HepG2 (cell line): Measurements from ENCODE around the gene TNFAIP8L2. TPM values are rescaled to one million over a fixed set of nuclear protein-coding genes. Genes with fewer than 3 reads are reported as not detected.
A peak's percentile ranks its signal among the peaks of the same experiment; 100 is the strongest.
"Not testable (repeated sequence)": the region's sequence is repeated elsewhere in the genome, so short reads cannot be mapped to it uniquely, and the experiment has no call there.

Experiments
- ATAC-seq: fragments of 200-7000 bp; cut with Tn5 transposase; 3 replicates; pipeline ENCODE4 v1.9.1; 2020; ENCODE audit warnings: mild to moderate bottlenecking, moderate library complexity
- BruUV-seq: library from RNA; stranded (reverse); fragments of 400-500 nt; replicated peaks from 2 replicates; lab custom pipeline; 2021; lab: Mats Ljungman, UMichigan
- CTCF ChIA-PET: fragments of 300-600 bp; formaldehyde crosslinking; extraction: SDS; loops from one replicate; lab custom pipeline; 2021; ENCODE audit warnings: low total read pairs, inconsistent platforms, low intra/inter-chr PET ratio; lab: Yijun Ruan, JAX
- POLR2A ChIA-PET: fragments of 350-600 bp; sonication (Branson Sonifier 250); formaldehyde crosslinking; loops from one replicate; lab custom pipeline; 2020; ENCODE audit warnings: antibody characterized with exemption, inconsistent platforms; lab: Yijun Ruan, JAX
- DNase-seq: peaks from one replicate; pipeline ENCODE4 v3.0.0-alpha.2; 2015; ENCODE audit warnings: low spot score
- FAIRE-seq: peaks from 3 replicates; lab custom pipeline; 2011; peaks lifted over from hg19 to GRCh38; lab: Jason Lieb, UNC
- H2AFZ ChIP-seq: one replicate; pipeline ENCODE4 v1.6.1; 2011; ENCODE audit warnings: low read length, inconsistent platforms
- H3K27ac ChIP-seq: fragments of 300-600 bp; 3 replicates; pipeline ENCODE4 v1.8.0; 2011; ENCODE audit warnings: mixed run types, mild to moderate bottlenecking, mixed read lengths, low read length, inconsistent platforms; ENCODE audit not compliant: insufficient read depth; ENCODE audit errors: extremely low read length
- H3K27me3 ChIP-seq, 2 experiments: fragments of 200-600 bp in 1 of 2; 2 replicates in 1 of 2; 3 replicates in 1 of 2; pipeline versions ENCODE4 v1.6.0 to v1.8.0; 2011; ENCODE audit warnings: low read length in 2 of 2, mild to moderate bottlenecking in 2 of 2, moderate library complexity in 2 of 2, inconsistent platforms in 1 of 2; ENCODE audit not compliant: insufficient read depth in 2 of 2, control insufficient read depth in 1 of 2
- H3K36me3 ChIP-seq, 2 experiments: fragments of 200-600 bp in 1 of 2; replicated peaks in 1 of 2; 2 replicates in 1 of 2; 3 replicates in 1 of 2; pipeline versions ENCODE4 v1.5.1 to v1.8.0; 2011; ENCODE audit warnings: low read length in 2 of 2, inconsistent platforms in 1 of 2; ENCODE audit not compliant: insufficient read depth in 2 of 2, control insufficient read depth in 1 of 2
- H3K4me1 ChIP-seq: 2 replicates; pipeline ENCODE4 v1.5.1; 2012; ENCODE audit warnings: low read length, inconsistent platforms; ENCODE audit not compliant: insufficient read depth
- H3K4me2 ChIP-seq: 2 replicates; pipeline ENCODE4 v1.6.0; 2011; ENCODE audit warnings: low read depth, low read length, inconsistent platforms
- H3K4me3 ChIP-seq, 3 experiments: fragments of 200-600 bp in 1 of 3; sonication (generic), shearing (Covaris generic) in 1 of 3; replicated peaks in 1 of 3; 2 replicates each; pipeline ENCODE4 v1.5.1; 2011 to 2016; ENCODE audit warnings: low read length in 3 of 3, inconsistent platforms in 2 of 3, low read depth in 2 of 3, mild to moderate bottlenecking in 2 of 3, control low read depth in 1 of 3, mixed read lengths in 1 of 3; ENCODE audit not compliant: insufficient read depth in 1 of 3
- H3K79me2 ChIP-seq: one replicate; pipeline ENCODE4 v1.6.1; 2011; ENCODE audit warnings: low read length, inconsistent platforms; ENCODE audit not compliant: insufficient read depth
- H3K9ac ChIP-seq: 2 replicates; pipeline ENCODE4 v1.6.0; 2011; ENCODE audit warnings: mild to moderate bottlenecking, low read depth, low read length, inconsistent platforms; ENCODE audit not compliant: insufficient read depth
- H3K9me3 ChIP-seq: 2 replicates; pipeline ENCODE4 v1.5.1; 2012; ENCODE audit warnings: mild to moderate bottlenecking, low read length
- H4K20me1 ChIP-seq: 2 replicates; pipeline ENCODE4 v1.6.0; 2011; ENCODE audit warnings: inconsistent platforms, mild to moderate bottlenecking, low read length, moderate library complexity; ENCODE audit not compliant: insufficient read depth
- ARID4A ChIP-seq: sonication (generic); formaldehyde crosslinking; IDR thresholded peaks from 2 replicates; pipeline ENCODE4 v1.5.0; 2020; ENCODE audit warnings: mild to moderate bottlenecking, missing genetic modification reagents, borderline replicate concordance
- CTCF ChIP-seq: sonication (generic); formaldehyde crosslinking; IDR thresholded peaks from 2 replicates; pipeline ENCODE4 v1.5.0; 2020; ENCODE audit warnings: mild to moderate bottlenecking, missing genetic modification reagents, moderate library complexity
- FOXJ3 ChIP-seq: sonication (generic); formaldehyde crosslinking; IDR thresholded peaks from 2 replicates; pipeline ENCODE4 v1.4.0; 2020; ENCODE audit warnings: missing genetic modification reagents, mild to moderate bottlenecking, borderline replicate concordance
- HNRNPUL1 ChIP-seq: fragments of 200-400 bp; formaldehyde crosslinking; IDR thresholded peaks from 2 replicates; pipeline ENCODE4 v1.6.1; 2017; ENCODE audit warnings: low read depth, mild to moderate bottlenecking, low read length, moderate library complexity
- IRF1 ChIP-seq: sonication (generic); formaldehyde crosslinking; IDR thresholded peaks from 2 replicates; pipeline ENCODE4 v1.4.0; 2020; ENCODE audit warnings: low read depth, mild to moderate bottlenecking, missing genetic modification reagents
- ZFY ChIP-seq: sonication (generic); formaldehyde crosslinking; IDR thresholded peaks from 2 replicates; pipeline ENCODE4 v1.4.0; 2020; ENCODE audit warnings: missing genetic modification reagents
- ZNF441 ChIP-seq: sonication (generic); formaldehyde crosslinking; IDR thresholded peaks from 2 replicates; pipeline ENCODE4 v1.7.0; 2021; ENCODE audit warnings: missing genetic modification reagents, borderline replicate concordance
- WGBS: methylation state at CpG from one replicate; pipeline ENCODE4 v1.1.6; 2017; ENCODE audit warnings: low lambda C conversion rate; 5-methylcytosine and 5-hydroxymethylcytosine counted together
- in situ Hi-C: cut with HindIII; loops from 2 replicates; pipeline ENCODE4 v1.10.0; 2017; ENCODE audit warnings: low pct_unique_long_range_greater_than_20kb; ENCODE audit not compliant: extremely low pct_ligation_motif_present
- intact Hi-C: fragments of 100-400 bp; cut with micrococcal nuclease; formaldehyde crosslinking; loops from one replicate; pipeline ENCODE4 v1.10.0; 2022; ENCODE audit not compliant: unreplicated experiment
- polyA plus RNA-seq, 8 experiments: library from polyadenylated mRNA; depleted of rRNA in 3 of 8; stranded (reverse) in 7 of 8; unstranded in 1 of 8; fragments of >200 nt; fragmentation: Illumina TruSeq in 4 of 8; extraction: Trizol in 4 of 8; gene quantifications; 2 replicates each; pipeline versions ENCODE4 v1.2.1 to v1.2.3, GENCODE V29; 2011 to 2016; ENCODE audit warnings: low read depth in 4 of 8, missing spikeins in 1 of 8, mixed read lengths in 1 of 8; ENCODE audit not compliant: insufficient read depth in 1 of 8
- total RNA-seq, 5 experiments: library from RNA; depleted of rRNA; stranded (reverse); fragments of >200 nt; fragmentation: Illumina TruSeq; extraction: Trizol; gene quantifications; 2 replicates each; pipeline ENCODE4 v1.2.3, GENCODE V29; 2016; ENCODE audit warnings: low read depth in 1 of 5

TNFAIP8L2 gene
- total and polyA plus RNA-seq, 2 of the 13 experiments (the other 11 are each of a cell fraction or from before 2014, with no cell fraction given), result not detected

GRCh38 chr1:151188667-151189066, 32.2 kb downstream of the TNFAIP8L2 start:
- H3K9me3 ChIP-seq, intact Hi-C loops, in situ Hi-C loops, DNase-seq, CTCF ChIA-PET, BruUV-seq, H2AFZ ChIP-seq, FAIRE-seq, H3K27me3 ChIP-seq, H4K20me1 ChIP-seq: not testable (repeated sequence)
- peaks cover 5 to 14% of the 10 kb centered on the region in 2 experiments for H3K36me3 ChIP-seq
- peak overlapping the region; percentile 33 to 82 (median 81); a peak in 4 of 6 replicates for H3K4me3 ChIP-seq
- POLR2A ChIA-PET, result interaction anchor here (1.0 to 1.5 kb wide), 2 partner anchors 8 to 29 kb away, joined by 3 to 4 read pairs; no protein-coding TSS in a partner anchor
- peak overlapping the region; percentile 93 for H3K4me2 ChIP-seq
- H3K27ac ChIP-seq, result peak overlapping the region; percentile 78
- peaks cover 31% of the 10 kb centered on the region for H3K4me1 ChIP-seq
- H3K79me2 ChIP-seq, result peaks cover 15% of the 10 kb centered on the region
- TF ChIP-seq ZNF441 (CRISPR knock-in tag) (peak; percentile 98), ZFY (CRISPR knock-in tag) (peak; percentile 37; the same call in 1 of the 2 replicates)
- ATAC-seq, result peak; percentile 20; the same call in 2 of the 3 replicates
- WGBS, result 7% methylated on average over 8 of the region's 8 CpGs
- H3K9ac ChIP-seq, result peak overlapping the region; percentile 76

GRCh38 chr1:151189637-151190445, 33.4 kb downstream of the TNFAIP8L2 start, which contains the start of gene VPS72:
Gene VPS72 (minus strand): TSS chr1:151190197. CDS start chr1:151190121, 76 bp downstream.
- intact Hi-C loops, result no loop called here
- Histone ChIP-seq H3K27ac (peak within 1 kb of the TSS; percentile 78), H2AFZ (peak within 1 kb of the TSS; percentile 33), H3K4me3 (peak within 1 kb of the TSS; percentile 78 to 82 (median 81)), H3K9ac (peak within 1 kb of the TSS; percentile 76), H3K4me2 (peak within 1 kb of the TSS; percentile 93), H3K36me3 (peaks cover 2 to 7% of the 10 kb centered on the region in 2 experiments), H3K27me3 (no peaks in the 10 kb centered on the region), H3K79me2 (peaks cover 15% of the 10 kb centered on the region), H4K20me1 (no peaks in the 10 kb centered on the region), H3K9me3 (no peaks in the 10 kb centered on the region), H3K4me1 (peaks cover 42% of the 10 kb centered on the region)
- peak; percentile 95 for ATAC-seq
- ChIA-PET POLR2A (interaction anchor here (0.6 to 1.6 kb wide), 23 partner anchors 9 to 628 kb away, joined by 3 to 25 read pairs (median 5); partner anchors contain the start of genes CGN, LYSMD1, MINDY1 and PI4KB), CTCF (no interaction called here)
- peak; percentile 85 for DNase-seq
- in situ Hi-C loops, result no loop called here
- peak; percentile 47 for FAIRE-seq
- no TSS peak for BruUV-seq
- 1% methylated on average over 42 of the region's 42 CpGs for WGBS
- TF ChIP-seq FOXJ3 (CRISPR knock-in tag) (peak; percentile 10; the same call in 1 of the 2 replicates), ARID4A (peak; percentile 92), IRF1 (no peak), HNRNPUL1 (no peak), CTCF (CRISPR knock-in tag) (peak; percentile 51)
